ENCODE data around the gene KDM1B.
"Not testable (repeated sequence)": the region's sequence is repeated elsewhere in the genome, so short reads cannot be mapped to it uniquely, and the experiment has no call there.

Gene KDM1B

DNA sequence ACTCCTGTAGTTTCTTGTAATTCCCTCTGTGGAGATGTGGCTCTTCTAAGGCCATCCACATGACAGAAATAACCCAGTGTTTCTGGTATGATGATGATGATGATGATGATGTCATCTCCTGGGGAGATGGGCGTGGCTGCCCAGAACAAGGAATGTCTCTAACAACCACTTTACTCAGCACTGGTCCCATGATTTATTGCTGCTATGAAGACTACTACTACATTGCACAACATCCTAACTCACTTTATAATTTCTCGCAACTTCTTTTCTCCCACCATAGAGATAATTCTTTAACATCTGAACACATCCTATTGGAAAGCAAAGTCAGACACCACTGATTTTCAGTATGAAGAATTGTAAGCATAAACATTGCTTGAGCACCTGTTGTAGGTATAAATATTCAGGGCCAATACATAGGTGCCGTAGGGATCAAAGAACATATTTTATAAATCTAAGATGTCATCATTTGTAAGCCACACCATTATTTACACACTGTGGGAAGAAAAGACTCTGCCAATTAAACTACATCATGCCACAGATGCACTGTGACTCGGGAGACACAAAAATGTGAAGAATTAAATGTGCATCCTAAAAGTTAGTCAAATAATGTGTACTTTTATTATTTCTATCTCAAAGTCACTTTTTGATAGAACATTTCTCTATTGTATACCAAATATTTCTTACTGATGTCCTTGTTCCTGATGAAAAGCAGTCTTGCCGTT, 6.8 kb upstream of the KDM1B start:
- in situ Hi-C loops (cut with MboI; ENCODE audit: low sequenced_read_pairs) = no loop called here

DNA sequence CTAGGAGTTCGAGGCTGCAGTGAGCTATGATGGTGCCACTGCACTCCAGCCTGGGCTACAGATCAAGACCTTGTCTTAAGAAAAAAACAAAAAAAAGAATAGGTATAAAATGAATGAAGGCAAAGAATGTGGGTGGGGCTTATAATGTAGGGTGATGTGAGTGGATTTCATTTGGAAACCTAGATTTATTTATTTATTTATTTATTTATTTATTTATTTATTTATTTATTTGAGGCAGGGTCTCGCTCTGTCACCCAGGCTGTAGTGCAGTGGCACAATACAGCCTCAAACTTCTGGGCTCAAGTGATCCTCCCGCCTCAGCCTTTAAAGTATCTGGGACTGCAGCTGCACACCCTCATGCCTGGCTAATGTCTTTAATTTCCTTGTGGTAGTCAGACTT, 3.8 kb upstream of the KDM1B start:
- in situ Hi-C loops (cut with MboI; ENCODE audit: low sequenced_read_pairs) = not testable (repeated sequence)

DNA sequence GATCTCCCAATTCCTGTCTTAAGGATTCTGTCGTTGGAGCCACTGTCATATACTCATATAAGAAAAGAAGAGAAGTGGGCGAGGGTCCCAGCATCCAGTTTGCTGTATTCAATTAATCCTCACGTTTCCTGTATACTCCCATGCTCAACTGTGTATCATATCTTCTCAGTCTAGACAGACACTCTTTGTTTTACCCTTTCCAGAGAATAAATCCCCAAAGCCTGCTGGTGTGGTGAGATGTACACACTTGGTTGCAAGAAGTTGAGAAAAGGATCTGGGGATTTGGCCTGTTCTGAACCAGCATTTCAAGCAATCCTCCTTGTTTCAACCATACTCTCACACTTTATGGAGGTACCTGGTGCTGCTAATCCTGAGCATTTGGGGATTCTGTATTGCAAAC, 3.4 kb upstream of the KDM1B start:
- in situ Hi-C loops (cut with MboI; ENCODE audit: low sequenced_read_pairs) = no loop called here

DNA sequence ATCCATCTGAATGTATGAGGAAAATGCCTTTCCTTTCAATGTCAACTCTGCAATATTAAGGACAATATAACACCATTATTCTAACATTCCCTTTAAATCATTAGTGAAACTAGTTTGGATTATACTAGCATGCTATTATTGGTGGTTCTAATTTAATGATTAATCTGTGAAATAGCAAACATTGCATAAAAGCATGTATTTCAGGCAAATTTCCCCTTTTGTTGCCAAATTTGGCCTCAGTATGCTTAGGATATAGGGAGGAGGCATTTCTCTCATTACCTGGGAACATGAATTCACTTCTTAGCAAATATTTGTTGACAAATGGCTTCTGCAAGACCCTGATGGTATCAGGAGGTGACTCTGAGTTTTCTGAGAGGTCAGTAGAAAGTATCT, 1.9 kb upstream of the KDM1B start:
- in situ Hi-C loops (cut with MboI; ENCODE audit: low sequenced_read_pairs) = no loop called here

DNA sequence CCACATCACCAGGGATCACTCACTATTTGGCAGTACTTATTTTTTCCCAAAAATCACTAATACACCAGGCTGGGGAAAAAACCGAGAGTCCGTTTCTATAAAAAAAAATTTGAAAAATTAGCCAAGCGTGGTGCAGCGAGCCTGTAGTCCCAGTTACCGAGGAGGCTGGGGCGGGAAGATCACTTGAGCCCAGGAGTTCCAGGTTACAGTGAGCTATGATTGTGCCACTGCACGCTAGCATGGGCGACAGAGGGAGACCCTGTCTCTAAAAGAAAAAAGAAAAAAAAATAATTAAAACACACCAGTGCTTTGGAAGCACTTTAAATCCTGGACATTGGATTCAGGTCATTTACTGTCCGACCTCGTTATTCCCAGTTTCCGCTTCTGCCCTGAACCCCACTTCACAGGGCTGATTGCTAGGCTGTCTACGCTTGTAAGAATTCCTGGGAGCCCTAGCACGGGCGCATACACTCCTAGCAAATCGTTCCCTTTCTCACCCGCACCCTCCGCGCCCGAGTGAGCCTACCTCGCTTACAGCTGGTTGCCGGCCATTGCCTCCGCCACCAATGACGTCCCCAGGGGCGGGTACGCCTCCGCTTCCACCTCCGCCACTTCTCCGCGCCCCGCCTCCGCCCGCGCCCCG, 594 bp upstream of the KDM1B start, which contains the start of gene TPMT:
TPMT (minus strand) TSS at position 571 of the 643 bp plus-strand sequence. CDS start 5,950 bp downstream, outside the sequence.
- in situ Hi-C loops (cut with MboI; ENCODE audit: low sequenced_read_pairs) = no loop called here

- in situ Hi-C loops (cut with MboI; ENCODE audit: low sequenced_read_pairs) = no loop called here
Measured at GRCh38 chr6:18155864-18156421, 721 bp downstream of the KDM1B start.

DNA sequence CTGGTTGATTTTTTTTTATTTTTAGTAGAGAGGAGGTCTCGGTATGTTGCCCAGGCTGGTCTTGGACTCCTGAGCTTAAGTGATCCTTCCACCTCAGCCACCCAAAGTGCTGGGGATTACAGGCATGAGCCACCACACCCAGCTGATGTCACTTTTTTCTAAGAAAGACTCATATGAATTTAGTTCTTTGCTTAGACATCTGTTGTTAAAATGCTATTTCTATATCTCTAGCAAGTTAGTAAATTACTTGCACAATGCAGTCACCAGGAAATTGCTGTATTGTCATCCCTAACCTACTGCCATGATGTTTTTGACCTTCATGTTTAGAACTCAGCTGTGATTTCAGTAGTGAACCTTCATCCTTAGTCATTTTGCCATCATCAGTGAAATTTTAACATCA, 5.7 kb downstream of the KDM1B start:
- in situ Hi-C loops (cut with MboI; ENCODE audit: low sequenced_read_pairs) = no loop called here

GRCh38 chr6:18161431-18161830, 6.2 kb downstream of the KDM1B start:
- in situ Hi-C loops (cut with MboI; ENCODE audit: low sequenced_read_pairs) = no loop called here

DNA sequence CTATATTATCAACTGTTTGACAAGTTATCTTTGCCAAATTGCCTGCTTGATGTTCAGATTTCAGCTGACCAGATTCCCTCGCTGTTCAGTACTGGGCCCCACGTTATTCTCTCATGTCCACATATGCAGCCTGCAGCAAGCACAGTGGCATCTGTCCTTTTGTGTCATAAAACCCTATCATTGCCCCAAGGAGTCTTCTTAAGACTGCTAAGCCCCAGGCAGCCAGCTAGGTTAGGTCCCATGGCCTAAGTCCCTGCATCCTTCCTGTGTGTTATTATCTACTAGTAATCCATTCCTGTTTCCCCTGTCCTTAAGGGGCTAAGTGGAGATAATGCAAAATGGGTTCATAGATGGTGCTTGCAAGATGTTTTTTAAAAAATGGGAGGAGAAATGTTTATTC, 7.2 kb downstream of the KDM1B start:
- in situ Hi-C loops (cut with MboI; ENCODE audit: low sequenced_read_pairs) = no loop called here

DNA sequence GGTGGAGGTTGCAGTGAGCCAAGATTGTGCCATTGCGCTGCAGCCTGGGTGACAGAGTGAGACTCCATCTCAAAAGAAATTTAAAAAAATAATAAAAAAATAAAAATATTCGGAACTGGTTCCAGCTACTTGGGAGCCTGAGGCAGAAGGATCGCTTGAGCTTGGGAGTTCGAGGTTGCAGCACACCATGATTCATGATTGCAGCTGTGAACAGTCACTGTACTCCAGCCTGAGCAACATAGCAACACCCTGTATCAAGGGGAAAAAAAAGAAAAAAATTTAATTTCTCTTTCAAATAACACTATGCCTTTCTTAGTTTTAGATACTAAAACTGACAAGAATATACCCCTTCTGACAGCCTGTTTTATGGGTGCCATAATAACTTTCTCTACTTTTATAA, 10.5 kb downstream of the KDM1B start:
- in situ Hi-C loops (cut with MboI; ENCODE audit: low sequenced_read_pairs) = no loop called here

DNA sequence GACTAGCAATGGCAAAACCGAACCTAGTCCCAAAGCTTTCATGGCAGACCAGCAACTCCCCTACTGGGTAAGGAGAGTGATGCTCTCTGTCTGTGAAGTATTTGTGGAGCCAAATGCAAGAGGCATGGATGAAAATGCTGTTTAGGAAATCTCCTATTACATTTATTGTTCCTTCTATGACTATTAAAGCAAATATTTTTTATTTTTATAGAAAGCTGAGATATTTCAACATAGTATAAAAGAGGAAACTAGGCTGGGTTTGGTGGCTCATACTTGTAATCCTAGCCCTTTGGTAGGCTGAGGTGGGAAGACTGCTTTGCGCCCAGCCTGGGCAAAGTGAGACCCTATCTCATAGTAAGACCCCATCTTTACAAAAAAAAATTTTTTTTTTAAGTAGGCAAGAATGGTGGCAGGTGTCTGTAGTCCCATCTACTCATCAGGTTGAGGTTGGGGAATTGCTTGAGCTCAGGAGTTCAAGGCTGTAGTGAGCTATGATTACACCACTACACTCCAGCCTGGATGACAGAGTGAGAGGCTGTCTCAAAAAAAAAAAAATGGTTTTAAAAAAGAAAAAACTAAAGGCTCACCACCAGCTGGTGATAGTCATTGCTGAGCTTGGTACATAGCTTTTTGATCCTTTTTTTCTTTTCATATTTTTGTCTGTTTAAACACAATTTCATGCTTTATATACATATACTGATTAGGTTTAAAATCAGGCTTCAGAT, 11.3 kb downstream of the KDM1B start:
- in situ Hi-C loops (cut with MboI; ENCODE audit: low sequenced_read_pairs) = no loop called here

GRCh38 chr6:18168264-18168663, 13.0 kb downstream of the KDM1B start:
- in situ Hi-C loops (cut with MboI; ENCODE audit: low sequenced_read_pairs) = no loop called here

DNA sequence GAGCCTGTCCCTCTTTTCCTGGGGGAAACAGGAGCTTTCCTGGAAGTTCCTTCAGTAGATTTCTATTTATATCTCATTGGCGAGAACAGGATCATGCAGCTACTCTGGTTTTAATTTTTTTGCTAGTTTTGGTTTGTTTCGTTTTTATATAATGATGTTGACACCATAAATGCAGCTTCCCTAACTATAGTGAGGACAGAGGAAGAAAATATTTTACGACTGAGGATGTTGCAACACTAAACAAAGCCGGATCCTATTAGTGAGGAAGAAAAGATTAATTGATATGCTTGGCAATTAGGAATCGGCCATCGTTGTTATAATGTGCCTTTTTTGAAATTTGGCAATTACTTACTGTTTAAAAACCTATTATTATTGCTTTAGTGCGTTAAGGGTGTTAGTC, 16.6 kb downstream of the KDM1B start:
- in situ Hi-C loops (cut with MboI; ENCODE audit: low sequenced_read_pairs) = no loop called here

- in situ Hi-C loops (cut with MboI; ENCODE audit: low sequenced_read_pairs) = not testable (repeated sequence)
Measured at GRCh38 chr6:18176198-18176597, 21.0 kb downstream of the KDM1B start.

DNA sequence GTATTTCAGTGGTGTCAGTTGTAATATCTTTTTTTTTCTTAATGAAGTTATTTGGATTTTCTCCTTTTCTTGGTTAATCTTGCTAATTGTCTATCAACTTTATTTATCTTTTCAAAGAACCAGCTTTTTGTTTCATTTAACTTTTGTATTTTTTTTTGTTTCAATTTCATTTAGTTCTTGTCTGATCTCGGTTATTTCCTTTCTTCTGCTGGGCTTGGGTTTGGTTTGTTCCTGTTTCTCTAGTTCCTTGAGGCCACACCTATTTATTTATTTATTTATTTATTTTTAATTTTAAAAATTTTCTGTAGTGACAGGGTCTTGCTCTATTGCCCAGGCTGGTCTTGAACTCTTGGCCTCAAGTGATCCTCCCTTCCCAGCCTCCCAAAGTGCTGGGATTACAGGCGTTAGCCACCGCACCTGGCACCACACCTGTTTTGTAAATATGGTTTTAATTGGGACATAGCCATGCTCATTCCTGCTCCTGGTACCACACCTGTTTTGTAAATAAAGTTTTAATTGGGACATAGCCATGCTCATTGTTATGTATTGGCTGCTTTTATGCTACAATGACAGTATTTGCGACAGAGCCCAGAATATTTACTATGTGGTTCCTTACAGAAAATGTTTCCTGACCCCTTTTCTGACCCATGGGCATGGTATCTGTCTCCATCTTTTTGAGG, 22.2 kb downstream of the KDM1B start:
- in situ Hi-C loops (cut with MboI; ENCODE audit: low sequenced_read_pairs) = no loop called here

DNA sequence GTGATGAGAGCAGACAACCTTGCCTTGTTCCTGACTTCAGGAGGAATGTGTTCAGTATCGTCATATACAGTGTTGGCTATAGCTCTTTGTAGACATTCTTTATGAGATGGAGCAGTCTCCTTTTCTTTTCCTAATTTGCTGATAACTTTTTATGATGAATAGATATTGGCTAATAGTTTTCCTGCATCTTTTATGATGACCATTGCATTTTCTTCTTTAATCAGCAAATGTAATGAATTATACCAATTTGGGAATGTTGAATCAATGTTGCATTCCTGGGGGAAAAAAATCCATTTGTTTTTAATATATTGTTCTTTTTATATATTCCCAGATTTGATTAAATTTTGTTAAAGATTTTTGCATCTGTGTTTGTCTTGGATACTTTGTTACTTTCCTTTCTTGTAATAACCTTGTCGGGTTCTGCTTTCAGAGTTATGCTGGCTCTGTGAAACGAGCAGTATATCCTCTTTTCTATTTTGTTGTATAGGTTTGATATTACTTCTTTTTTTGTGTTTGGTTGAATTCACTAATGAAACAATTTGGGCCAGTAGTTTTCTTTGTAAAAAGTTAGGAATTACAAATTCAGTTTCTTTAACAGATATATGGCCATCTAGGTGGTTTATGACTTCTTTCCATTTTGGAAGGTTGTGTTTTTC, 23.9 kb downstream of the KDM1B start:
- in situ Hi-C loops (cut with MboI; ENCODE audit: low sequenced_read_pairs) = no loop called here

DNA sequence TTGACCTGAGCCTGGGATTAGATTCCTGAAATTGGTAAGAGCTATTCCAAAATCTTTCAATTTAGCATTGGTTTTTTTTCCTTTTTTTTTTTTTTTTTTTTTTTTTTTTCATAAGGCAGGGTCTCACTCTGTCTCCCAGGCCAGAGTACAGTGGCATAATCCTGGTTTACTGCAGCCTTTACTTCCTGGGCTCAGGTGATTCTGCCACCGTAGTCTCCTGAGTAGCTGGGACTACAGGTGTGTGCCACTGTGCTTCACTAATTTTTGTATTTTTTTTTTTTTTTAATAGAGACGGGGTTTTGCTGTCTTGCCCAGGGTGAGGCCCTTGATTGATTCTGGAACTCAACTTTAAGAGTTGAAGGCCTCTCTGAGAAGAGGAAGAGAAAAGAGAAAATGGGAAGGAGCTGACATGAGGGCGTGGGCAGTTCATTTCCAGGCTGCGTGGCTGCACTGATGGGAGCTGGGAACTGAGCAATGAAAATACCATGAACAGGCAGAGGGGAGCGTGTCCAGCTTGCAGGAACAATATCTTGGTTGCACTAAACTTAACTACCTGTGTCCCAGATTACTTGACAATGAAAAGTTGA, 24.6 kb downstream of the KDM1B start:
- in situ Hi-C loops (cut with MboI; ENCODE audit: low sequenced_read_pairs) = no loop called here

DNA sequence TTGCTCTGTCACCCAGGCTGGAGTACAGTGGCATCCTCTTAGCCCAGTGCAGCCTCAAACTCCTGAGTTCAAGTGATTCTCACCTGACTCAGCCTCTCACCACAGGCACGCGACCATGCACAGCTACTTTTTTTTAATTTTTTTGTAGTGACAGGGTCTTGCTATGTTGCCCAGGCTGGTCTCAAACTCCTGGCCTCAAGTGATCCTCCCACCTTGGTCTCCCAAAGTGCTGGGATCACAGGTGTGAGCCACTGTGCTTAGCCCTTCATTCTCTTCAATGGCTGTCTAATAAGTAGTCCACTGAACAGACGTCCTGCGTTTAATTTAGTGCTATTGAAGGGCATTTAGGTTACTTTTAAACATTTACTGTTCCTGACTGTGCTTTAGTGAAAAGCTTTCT, 27.3 kb downstream of the KDM1B start:
- in situ Hi-C loops (cut with MboI; ENCODE audit: low sequenced_read_pairs) = no loop called here

DNA sequence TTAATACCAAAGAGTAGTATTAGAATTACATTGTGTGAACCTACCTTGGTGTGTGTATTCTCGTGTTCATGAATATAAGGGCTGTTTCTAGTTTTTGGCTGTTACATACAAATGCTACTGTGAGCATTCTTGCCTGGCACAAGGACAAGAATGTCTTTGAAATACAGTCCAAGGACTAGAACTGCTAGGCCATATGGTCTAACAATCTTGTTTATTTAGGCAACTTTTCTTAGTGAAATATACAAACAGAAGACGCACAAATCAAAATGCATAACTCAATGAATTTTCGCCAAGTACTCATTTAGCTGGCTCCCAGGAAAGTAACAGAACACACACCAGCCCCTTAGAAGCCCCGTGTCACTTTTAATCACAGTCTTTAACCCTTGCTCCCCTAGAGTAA, 28.5 kb downstream of the KDM1B start:
- in situ Hi-C loops (cut with MboI; ENCODE audit: low sequenced_read_pairs) = no loop called here

DNA sequence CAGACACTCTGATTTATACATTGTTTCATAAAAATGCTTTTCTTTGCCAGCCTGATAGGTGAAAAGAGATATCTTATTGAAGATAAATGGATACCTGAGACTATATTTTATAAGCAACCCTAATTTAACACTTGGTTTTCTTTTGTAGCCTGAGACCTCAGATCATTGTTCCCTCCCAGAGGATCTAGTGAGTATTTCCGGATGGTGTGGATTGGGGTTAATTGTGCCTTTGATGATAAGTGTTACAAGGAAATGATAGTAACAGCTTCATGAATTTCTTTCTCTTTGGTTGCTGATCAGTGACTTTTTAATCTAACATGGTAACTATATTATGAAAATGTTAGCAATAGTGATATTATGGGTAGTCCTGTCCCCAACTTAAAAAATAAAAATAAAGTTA, 30.4 kb downstream of the KDM1B start:
- in situ Hi-C loops (cut with MboI; ENCODE audit: low sequenced_read_pairs) = no loop called here
